ENCODE data around the gene UQCRC1.

DNA sequence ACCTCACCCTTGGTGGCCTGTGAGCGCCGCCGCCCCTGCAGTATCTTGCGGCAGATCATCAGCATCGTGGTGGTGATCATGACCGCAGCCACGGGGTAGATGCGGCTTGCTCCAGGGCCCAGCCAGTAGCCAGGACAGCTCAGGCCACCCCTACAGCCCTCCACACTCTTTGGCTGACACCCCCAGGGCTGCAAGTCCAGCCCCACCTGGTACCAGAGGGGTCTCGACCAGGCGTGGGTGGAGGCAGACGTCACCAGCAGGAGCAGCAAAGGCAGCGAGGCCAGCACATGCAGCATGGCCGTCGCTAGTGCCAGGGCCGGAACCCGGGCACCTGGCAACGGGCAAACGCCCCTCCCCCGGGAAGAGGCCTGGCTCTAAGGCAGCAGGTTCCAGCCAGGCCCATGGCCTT, 12.0 kb upstream of the UQCRC1 start, which contains the start of gene TMEM89:
- TF ChIP-seq, protein P1, sequence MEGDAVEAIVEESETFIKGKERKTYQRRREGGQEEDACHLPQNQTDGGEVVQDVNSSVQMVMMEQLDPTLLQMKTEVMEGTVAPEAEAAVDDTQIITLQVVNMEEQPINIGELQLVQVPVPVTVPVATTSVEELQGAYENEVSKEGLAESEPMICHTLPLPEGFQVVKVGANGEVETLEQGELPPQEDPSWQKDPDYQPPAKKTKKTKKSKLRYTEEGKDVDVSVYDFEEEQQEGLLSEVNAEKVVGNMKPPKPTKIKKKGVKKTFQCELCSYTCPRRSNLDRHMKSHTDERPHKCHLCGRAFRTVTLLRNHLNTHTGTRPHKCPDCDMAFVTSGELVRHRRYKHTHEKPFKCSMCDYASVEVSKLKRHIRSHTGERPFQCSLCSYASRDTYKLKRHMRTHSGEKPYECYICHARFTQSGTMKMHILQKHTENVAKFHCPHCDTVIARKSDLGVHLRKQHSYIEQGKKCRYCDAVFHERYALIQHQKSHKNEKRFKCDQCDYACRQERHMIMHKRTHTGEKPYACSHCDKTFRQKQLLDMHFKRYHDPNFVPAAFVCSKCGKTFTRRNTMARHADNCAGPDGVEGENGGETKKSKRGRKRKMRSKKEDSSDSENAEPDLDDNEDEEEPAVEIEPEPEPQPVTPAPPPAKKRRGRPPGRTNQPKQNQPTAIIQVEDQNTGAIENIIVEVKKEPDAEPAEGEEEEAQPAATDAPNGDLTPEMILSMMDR (IDR thresholded peaks at IDR 0.05; ENCODE audit: poor library complexity) = no peak
- TF ChIP-seq EZH2 (IDR thresholded peaks at IDR 0.05; ENCODE audit: borderline replicate concordance) = no peak
